GM13976 (cell line): ENCODE results near the gene SLC66A1.

Experiments used
- DNase-seq: peaks from one replicate; pipeline ENCODE4 v3.0.0; 2012; ENCODE audit warnings: low spot score
- in situ Hi-C: fragments of 300-500 bp; cut with MboI; formaldehyde crosslinking; loops from one replicate; pipeline ENCODE4 v1.12.0; 2022; ENCODE audit warnings: low sequenced_read_pairs, mixed read lengths, inconsistent platforms; ENCODE audit not compliant: unreplicated experiment
- TF ChIP-seq, protein P1 (sequence below): IDR thresholded peaks from 2 replicates; pipeline ENCODE4 v1.5.1; 2012; ENCODE audit warnings: borderline replicate concordance, mild to moderate bottlenecking; ENCODE audit not compliant: insufficient read depth; ENCODE audit errors: extremely low read depth, missing control alignments, control extremely low read depth

Gene SLC66A1

DNA sequence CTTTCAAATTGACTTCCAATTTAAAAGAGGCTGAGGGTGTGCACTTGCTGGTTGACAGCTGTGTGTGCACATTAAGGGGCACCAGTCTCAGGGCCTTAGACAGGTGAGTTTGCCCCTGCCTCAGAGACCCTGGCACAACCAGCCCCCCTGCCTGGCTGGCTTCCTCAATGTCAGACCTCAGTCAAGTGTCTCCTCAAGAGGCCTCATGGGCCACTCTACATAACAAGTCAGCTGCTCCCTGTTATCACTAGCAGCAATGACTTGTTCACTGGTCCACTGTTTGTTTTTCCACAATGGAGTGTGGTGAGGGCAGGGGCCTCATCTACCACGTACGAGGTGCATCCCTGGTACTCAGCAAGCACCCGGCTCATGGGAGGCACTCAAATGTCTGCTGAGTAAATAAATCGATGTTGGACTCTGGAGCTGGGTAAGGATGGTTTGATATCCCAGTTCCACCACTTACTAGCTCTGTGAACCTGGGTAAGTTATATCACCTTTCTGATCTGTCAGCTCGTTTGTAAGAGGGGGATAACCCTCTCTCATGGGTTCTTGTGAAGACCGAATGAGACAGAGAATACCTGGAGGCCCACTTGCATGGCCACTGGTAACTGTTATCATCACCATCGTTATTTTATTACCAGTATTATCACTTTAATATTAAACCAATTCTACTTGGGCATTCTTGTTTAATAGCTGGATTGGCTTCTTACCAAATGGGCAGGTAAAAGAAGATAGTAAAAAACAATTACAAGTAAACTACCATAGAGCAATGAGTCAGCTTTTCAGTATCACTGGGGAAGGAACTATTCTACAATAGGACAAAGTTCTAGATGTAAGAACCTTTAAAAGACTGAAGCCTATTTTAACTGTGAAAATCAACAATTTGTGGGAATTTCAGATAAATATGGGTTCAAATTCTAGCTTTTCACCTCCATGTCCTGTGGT is 64.6 kb downstream of the SLC66A1 start:
- no peak for DNase-seq
- TF ChIP-seq, protein P1, sequence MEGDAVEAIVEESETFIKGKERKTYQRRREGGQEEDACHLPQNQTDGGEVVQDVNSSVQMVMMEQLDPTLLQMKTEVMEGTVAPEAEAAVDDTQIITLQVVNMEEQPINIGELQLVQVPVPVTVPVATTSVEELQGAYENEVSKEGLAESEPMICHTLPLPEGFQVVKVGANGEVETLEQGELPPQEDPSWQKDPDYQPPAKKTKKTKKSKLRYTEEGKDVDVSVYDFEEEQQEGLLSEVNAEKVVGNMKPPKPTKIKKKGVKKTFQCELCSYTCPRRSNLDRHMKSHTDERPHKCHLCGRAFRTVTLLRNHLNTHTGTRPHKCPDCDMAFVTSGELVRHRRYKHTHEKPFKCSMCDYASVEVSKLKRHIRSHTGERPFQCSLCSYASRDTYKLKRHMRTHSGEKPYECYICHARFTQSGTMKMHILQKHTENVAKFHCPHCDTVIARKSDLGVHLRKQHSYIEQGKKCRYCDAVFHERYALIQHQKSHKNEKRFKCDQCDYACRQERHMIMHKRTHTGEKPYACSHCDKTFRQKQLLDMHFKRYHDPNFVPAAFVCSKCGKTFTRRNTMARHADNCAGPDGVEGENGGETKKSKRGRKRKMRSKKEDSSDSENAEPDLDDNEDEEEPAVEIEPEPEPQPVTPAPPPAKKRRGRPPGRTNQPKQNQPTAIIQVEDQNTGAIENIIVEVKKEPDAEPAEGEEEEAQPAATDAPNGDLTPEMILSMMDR = no peak
- in situ Hi-C loops = loop anchor here (25.0 kb wide), 1 partner anchor 211 kb away; a partner anchor contains a TSS

DNA sequence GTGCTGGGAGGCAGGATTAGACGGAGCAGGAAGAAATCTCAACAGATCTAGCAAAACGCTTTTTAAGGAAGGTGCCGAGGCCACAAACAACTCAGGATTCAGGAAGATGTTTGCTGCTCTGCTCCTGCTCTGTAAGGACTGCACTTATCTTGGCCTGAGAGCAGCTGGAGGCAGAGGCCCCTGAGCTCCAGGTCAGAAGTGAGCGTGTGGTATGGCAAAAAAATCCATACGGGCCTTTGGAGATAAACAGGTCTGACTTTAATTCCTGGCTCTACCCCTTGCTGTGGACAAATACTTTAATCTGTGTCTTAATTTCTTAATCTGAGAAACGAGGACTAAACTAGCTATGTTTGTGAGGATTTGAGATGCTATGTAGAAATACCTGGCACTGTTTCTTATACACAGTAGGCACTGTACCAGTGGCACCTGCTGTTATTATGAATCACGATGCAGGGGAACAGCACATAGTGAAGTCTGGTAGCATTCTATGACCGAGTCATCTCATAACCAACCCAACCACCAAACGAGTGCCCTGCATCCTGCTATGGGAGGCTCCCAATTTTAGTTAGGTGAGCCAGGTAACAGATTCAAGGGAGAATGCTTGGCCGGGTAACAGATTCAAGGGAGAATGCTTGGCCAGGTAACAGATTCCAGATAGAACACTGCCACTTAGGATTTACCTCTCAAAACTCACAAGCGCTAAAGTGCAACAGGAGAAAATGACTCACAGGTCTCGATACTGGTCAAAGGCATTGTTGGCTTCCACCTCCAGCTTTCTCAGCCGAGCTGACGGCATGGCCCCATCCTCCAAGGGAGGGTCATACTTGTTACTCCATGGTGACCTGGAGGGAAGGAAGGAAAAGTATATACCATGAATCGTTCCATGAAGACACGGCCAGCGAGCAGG is 65.9 kb downstream of the SLC66A1 start:
- in situ Hi-C loops = loop anchor here (25.0 kb wide), 1 partner anchor 209 kb away; a partner anchor contains a TSS
- no peak for DNase-seq
- TF ChIP-seq, protein P1 = no peak
